ENCODE data around the gene STARD10.
A peak's percentile ranks its signal among the peaks of the same experiment; 100 is the strongest.

The STARD10 gene

GRCh38 chr11:72781063-72781312, 12.9 kb downstream of the STARD10 start:
- Histone ChIP-seq H4K20me1 (ENCODE audit: insufficient read depth, low read length) (no peaks in the 10 kb centered on the region), H3K4me3 (ENCODE audit: low read depth, low read length, poor library complexity, severe bottlenecking) (peak overlapping the region; percentile 52), H2AFZ (ENCODE audit: low read length) (no peak overlapping the region), H3K9ac (ENCODE audit: low read length) (peak overlapping the region; percentile 30; the same call in 1 of the 2 replicates), H3K4me1 (ENCODE audit: insufficient read depth, low read length, severe bottlenecking) (peaks cover 9% of the 10 kb centered on the region), H3K9me3 (ENCODE audit: low read length) (no peaks in the 10 kb centered on the region), H3K27ac (ENCODE audit: low read depth, low read length, poor library complexity, severe bottlenecking) (no peak overlapping the region), H3K9me2 (ENCODE audit: low read depth, low read length) (no peaks in the 10 kb centered on the region), H3F3A (ENCODE audit: insufficient read depth, low read length) (no peaks in the 10 kb centered on the region), H3K27me3 (ENCODE audit: insufficient read depth, low read length) (peaks cover 8% of the 10 kb centered on the region; the same call in 1 of the 2 replicates), H3K79me2 (ENCODE audit: insufficient read depth, low read length) (no peaks in the 10 kb centered on the region), H3K4me2 (ENCODE audit: low read length) (peak overlapping the region; percentile 56), H3K36me3 (ENCODE audit: insufficient read depth, low read length) (no peaks in the 10 kb centered on the region)
- no peak for TF ChIP-seq CTCF (IDR thresholded peaks at IDR 0.05; ENCODE audit: low read length)
- no peak for TF ChIP-seq EZH2 (IDR thresholded peaks at IDR 0.05; ENCODE audit: borderline replicate concordance, low read length)

DNA sequence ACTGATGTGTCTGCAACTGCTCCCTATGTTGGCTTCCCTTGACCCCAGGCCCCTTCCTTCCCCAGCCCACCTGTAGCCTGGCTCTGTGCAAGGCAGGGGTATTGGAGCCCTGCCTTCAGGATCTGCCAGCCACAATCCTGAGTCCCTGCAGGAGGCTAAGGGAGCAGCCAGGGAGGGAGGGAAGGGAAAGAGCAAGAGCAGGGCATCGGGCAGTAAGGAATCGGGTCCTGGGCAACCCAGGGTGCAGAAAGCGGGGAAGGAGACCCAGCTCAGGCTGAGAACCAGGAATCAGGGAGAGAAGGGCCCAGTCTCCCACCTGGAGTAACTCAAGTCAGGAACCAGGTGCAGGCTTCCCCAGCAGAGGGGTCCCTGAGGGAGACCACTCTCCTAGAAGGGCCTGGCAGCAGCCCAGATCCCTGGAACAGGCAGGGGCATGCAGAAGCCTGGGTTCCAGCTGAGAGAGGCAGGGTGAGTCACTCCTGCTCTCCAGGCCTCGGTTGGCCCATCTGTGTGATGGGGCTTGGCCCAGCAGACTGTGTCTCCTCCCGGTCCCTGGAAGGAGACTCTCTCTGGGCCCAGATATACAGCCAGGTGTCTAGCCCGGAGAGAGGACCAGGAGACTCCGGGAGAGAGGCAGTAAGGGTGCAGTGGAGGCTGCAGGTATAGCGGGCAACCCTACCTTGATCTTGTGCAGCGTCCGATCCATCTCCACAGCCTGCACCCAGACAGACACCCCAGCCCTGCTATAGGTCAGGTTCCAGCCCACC, 13.4 kb downstream of the STARD10 start:
- Histone ChIP-seq H3K4me2 (ENCODE audit: low read length) (no peak overlapping the region; the same call in 1 of the 2 replicates), H3K79me2 (ENCODE audit: insufficient read depth, low read length) (no peaks in the 10 kb centered on the region), H4K20me1 (ENCODE audit: insufficient read depth, low read length) (no peaks in the 10 kb centered on the region), H3K4me1 (ENCODE audit: insufficient read depth, low read length, severe bottlenecking) (peaks cover 9% of the 10 kb centered on the region), H3K9me3 (ENCODE audit: low read length) (no peaks in the 10 kb centered on the region), H2AFZ (ENCODE audit: low read length) (no peak overlapping the region), H3K9me2 (ENCODE audit: low read depth, low read length) (no peaks in the 10 kb centered on the region), H3K36me3 (ENCODE audit: insufficient read depth, low read length) (no peaks in the 10 kb centered on the region), H3K4me3 (ENCODE audit: low read depth, low read length, poor library complexity, severe bottlenecking) (no peak overlapping the region), H3K9ac (ENCODE audit: low read length) (no peak overlapping the region), H3K27ac (ENCODE audit: low read depth, low read length, poor library complexity, severe bottlenecking) (no peak overlapping the region), H3F3A (ENCODE audit: insufficient read depth, low read length) (no peaks in the 10 kb centered on the region), H3K27me3 (ENCODE audit: insufficient read depth, low read length) (peaks cover 8% of the 10 kb centered on the region; the same call in 1 of the 2 replicates)
- TF ChIP-seq EZH2 (IDR thresholded peaks at IDR 0.05; ENCODE audit: borderline replicate concordance, low read length): no peak
- TF ChIP-seq CTCF (IDR thresholded peaks at IDR 0.05; ENCODE audit: low read length): no peak

DNA sequence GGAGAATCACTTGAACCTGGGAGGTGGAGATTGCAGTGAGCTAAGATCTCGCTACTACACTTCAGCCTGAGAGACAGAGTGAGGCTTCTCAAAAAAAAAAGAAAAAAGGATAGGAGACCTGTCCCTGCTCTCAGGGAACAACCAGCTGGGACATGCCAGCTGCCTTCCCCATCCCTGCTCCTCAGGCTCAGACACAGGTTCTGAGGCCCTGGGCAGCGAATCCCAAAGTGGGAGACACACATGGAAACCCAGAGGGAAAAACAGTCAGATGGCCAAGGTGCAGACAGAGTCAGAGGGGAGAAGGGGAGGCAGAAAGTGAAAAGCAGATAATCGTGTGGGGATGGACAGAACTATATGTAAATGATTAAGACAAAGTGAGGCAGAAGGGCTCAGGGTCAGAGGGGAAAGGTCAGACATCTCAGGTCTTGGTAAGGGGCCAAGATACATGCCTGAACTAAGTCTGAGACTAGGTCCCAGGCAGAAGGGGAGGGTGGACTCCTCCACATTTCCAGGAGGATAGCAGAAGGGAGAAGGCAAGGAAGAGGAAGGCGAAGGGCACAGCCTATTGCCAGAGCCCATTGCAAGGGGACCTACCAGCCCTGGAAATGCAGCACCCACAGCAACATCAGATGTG, 14.2 kb downstream of the STARD10 start:
- Histone ChIP-seq H3K79me2 (ENCODE audit: insufficient read depth, low read length) (no peaks in the 10 kb centered on the region), H3F3A (ENCODE audit: insufficient read depth, low read length) (no peaks in the 10 kb centered on the region), H3K27ac (ENCODE audit: low read depth, low read length, poor library complexity, severe bottlenecking) (no peak overlapping the region), H3K9me3 (ENCODE audit: low read length) (no peaks in the 10 kb centered on the region), H3K4me2 (ENCODE audit: low read length) (no peak overlapping the region), H3K27me3 (ENCODE audit: insufficient read depth, low read length) (peaks cover 10% of the 10 kb centered on the region; the same call in 1 of the 2 replicates), H3K9me2 (ENCODE audit: low read depth, low read length) (no peaks in the 10 kb centered on the region), H3K36me3 (ENCODE audit: insufficient read depth, low read length) (no peaks in the 10 kb centered on the region), H4K20me1 (ENCODE audit: insufficient read depth, low read length) (no peaks in the 10 kb centered on the region), H3K9ac (ENCODE audit: low read length) (no peak overlapping the region), H3K4me3 (ENCODE audit: low read depth, low read length, poor library complexity, severe bottlenecking) (no peak overlapping the region), H3K4me1 (ENCODE audit: insufficient read depth, low read length, severe bottlenecking) (peaks cover 9% of the 10 kb centered on the region), H2AFZ (ENCODE audit: low read length) (no peak overlapping the region)
- TF ChIP-seq EZH2 (IDR thresholded peaks at IDR 0.05; ENCODE audit: borderline replicate concordance, low read length) (no peak), CTCF (IDR thresholded peaks at IDR 0.05; ENCODE audit: low read length) (no peak)
